K562 (cell line): Measurements from ENCODE around the gene HACL1. TPM values are rescaled to one million over a fixed set of nuclear protein-coding genes. Genes with fewer than 3 reads are reported as not detected.

ENCODE experiments used
- ATAC-seq: fragments of 200-7000 bp; cut with Tn5 transposase; 3 replicates; pipeline ENCODE4 v1.9.1; 2020; ENCODE audit warnings: moderate library complexity
- BruUV-seq: library from RNA; stranded (reverse); fragments of 400-500 nt; replicated peaks from 2 replicates; lab custom pipeline; 2021; lab: Mats Ljungman, UMichigan
- CTCF ChIA-PET: fragments of 300-600 bp; formaldehyde crosslinking; extraction: SDS; loops from one replicate; lab custom pipeline; 2021; ENCODE audit warnings: low intra/inter-chr PET ratio; lab: Yijun Ruan, JAX
- POLR2A ChIA-PET: fragments of 300-600, 350-650 bp; sonication (Branson Sonifier 250); formaldehyde crosslinking; extraction: SDS; loops from one replicate; lab custom pipeline; 2021; ENCODE audit warnings: antibody characterized with exemption, inconsistent platforms; lab: Yijun Ruan, JAX
- DNase-seq, 4 experiments: peaks; one replicate each; pipeline versions ENCODE4 v3.0.0 to v3.0.0-alpha.2; 2011 to 2018; ENCODE audit warnings: low spot score in 3 of 4, mixed read lengths in 3 of 4; ENCODE audit errors: extremely low read depth in 1 of 4
- FAIRE-seq: peaks from 2 replicates; lab custom pipeline; 2011; peaks lifted over from hg19 to GRCh38; lab: Jason Lieb, UNC
- H2AFZ ChIP-seq: 2 replicates; pipeline ENCODE4 v1.6.0; 2011; ENCODE audit warnings: low read depth, low read length, control low read depth, inconsistent platforms
- H3K27ac ChIP-seq: fragments of 200-600 bp; 3 replicates; pipeline ENCODE4 v1.8.0; 2011; ENCODE audit warnings: low read depth, mild to moderate bottlenecking, control low read depth, inconsistent platforms, low read length, moderate library complexity, mixed read lengths; ENCODE audit errors: extremely low read depth
- H3K27me3 ChIP-seq, 2 experiments: fragments of 300-600 bp in 1 of 2; 2 replicates in 1 of 2; 3 replicates in 1 of 2; pipeline versions ENCODE4 v1.6.0 to v1.8.0; 2011; ENCODE audit warnings: inconsistent platforms in 2 of 2, low read length in 2 of 2, mild to moderate bottlenecking in 1 of 2, mixed read lengths in 1 of 2, moderate library complexity in 1 of 2; ENCODE audit not compliant: control insufficient read depth in 2 of 2, insufficient read depth in 2 of 2
- H3K36me3 ChIP-seq: fragments of 300-600 bp; 3 replicates; pipeline ENCODE4 v1.8.0; 2011; ENCODE audit warnings: mild to moderate bottlenecking, low read length, inconsistent platforms; ENCODE audit not compliant: control insufficient read depth, insufficient read depth
- H3K4me1 ChIP-seq, 2 experiments: fragments of 200-600 bp in 1 of 2; replicated peaks in 1 of 2; 2 replicates in 1 of 2; 3 replicates in 1 of 2; pipeline versions ENCODE4 v1.5.1 to v1.8.0; 2011; ENCODE audit warnings: inconsistent platforms in 2 of 2, low read length in 2 of 2, mild to moderate bottlenecking in 1 of 2, mixed read lengths in 1 of 2, moderate library complexity in 1 of 2; ENCODE audit not compliant: control insufficient read depth in 2 of 2, insufficient read depth in 2 of 2
- H3K4me2 ChIP-seq: 2 replicates; pipeline ENCODE4 v1.6.1; 2011; ENCODE audit warnings: low read length, control low read depth, inconsistent platforms, mixed read lengths; ENCODE audit not compliant: insufficient read depth
- H3K4me3 ChIP-seq: fragments of 200-600 bp; sonication (generic), shearing (Covaris generic); 2 replicates; pipeline ENCODE4 v1.5.1; 2016; ENCODE audit warnings: control low read depth, inconsistent platforms
- H3K79me2 ChIP-seq: fragments of 200-600 bp; 3 replicates; pipeline ENCODE4 v1.8.0; 2011; ENCODE audit warnings: low read length, inconsistent platforms; ENCODE audit not compliant: control insufficient read depth, insufficient read depth
- H3K9ac ChIP-seq, 2 experiments: 2 replicates each; pipeline versions ENCODE4 v1.6.0 to v1.6.1; 2011; ENCODE audit warnings: low read depth in 2 of 2, low read length in 2 of 2, control low read depth in 1 of 2, inconsistent platforms in 1 of 2, mild to moderate bottlenecking in 1 of 2, mixed read lengths in 1 of 2; ENCODE audit not compliant: insufficient read depth in 1 of 2
- H3K9me1 ChIP-seq: one replicate; pipeline ENCODE4 v1.6.0; 2011; ENCODE audit warnings: inconsistent platforms, mild to moderate bottlenecking, low read length, moderate library complexity; ENCODE audit not compliant: control insufficient read depth, insufficient read depth
- H3K9me3 ChIP-seq: replicated peaks from 2 replicates; pipeline ENCODE4 v1.5.1; 2011; ENCODE audit warnings: low read depth, low read length, inconsistent platforms; ENCODE audit not compliant: control insufficient read depth, insufficient read depth
- H4K20me1 ChIP-seq: replicated peaks from 2 replicates; pipeline ENCODE4 v1.6.1; 2011; ENCODE audit warnings: low read length, inconsistent platforms, mixed read lengths; ENCODE audit not compliant: control insufficient read depth, insufficient read depth
- POLR2G ChIP-seq: fragments of 200-400 bp; formaldehyde crosslinking; IDR thresholded peaks from 2 replicates; pipeline ENCODE4 v1.6.1; 2017; ENCODE audit warnings: low read depth, mild to moderate bottlenecking, antibody characterized with exemption, low read length, moderate library complexity
- RNF219 ChIP-seq: fragments of 250-450 bp; sonication (Bioruptor Pico); IDR thresholded peaks from 2 replicates; pipeline ENCODE4 v1.5.0; 2022; ENCODE audit warnings: mild to moderate bottlenecking
- SMARCA4 ChIP-seq: fragments of 450-650 bp; IDR thresholded peaks from 2 replicates; pipeline ENCODE4 v1.6.1; 2016
- TFE3 ChIP-seq: fragments of 450-650 bp; formaldehyde crosslinking; IDR thresholded peaks from 2 replicates; pipeline ENCODE4 v1.4.0; 2020; ENCODE audit warnings: mild to moderate bottlenecking, mixed read lengths
- XRCC4 ChIP-seq: IDR thresholded peaks from one replicate; pipeline ENCODE4 v1.6.1; 2011; ENCODE audit not compliant: insufficient read depth, insufficient read length; ENCODE audit errors: extremely low read depth
- ZBTB43 ChIP-seq: sonication (generic); formaldehyde crosslinking; IDR thresholded peaks from 2 replicates; pipeline ENCODE4 v1.8.0; 2023; ENCODE audit warnings: mild to moderate bottlenecking, missing genetic modification reagents
- ZNF143 ChIP-seq: sonication (generic); formaldehyde crosslinking; IDR thresholded peaks from 2 replicates; pipeline ENCODE4 v1.9.0; 2022; ENCODE audit warnings: mild to moderate bottlenecking, missing genetic modification reagents
- WGBS: fragments of 100-300 bp; shearing (Covaris generic); methylation state at CpG from one replicate; pipeline ENCODE4 v1.1.6; 2016; ENCODE audit warnings: low coverage, mixed read lengths; ENCODE audit not compliant: insufficient coverage; ENCODE audit errors: missing lambda C conversion rate; 5-methylcytosine and 5-hydroxymethylcytosine counted together
- in situ Hi-C: fragments of 300-500 bp; cut with MboI; formaldehyde crosslinking; loops from 4 replicates; pipeline ENCODE4 v1.15.0; 2018; ENCODE audit warnings: inconsistent platforms, mixed read lengths
- intact Hi-C: fragments of 100-400 bp; cut with micrococcal nuclease; formaldehyde crosslinking; loops from 2 replicates; pipeline ENCODE4 v1.14.2; 2022
- polyA plus RNA-seq, 8 experiments: library from polyadenylated mRNA; depleted of rRNA in 4 of 8; stranded (reverse) in 5 of 8; unstranded in 3 of 8; fragments of >200 nt; fragmentation: Nextera tagmentation in 2 of 8; fragmentation: Illumina TruSeq in 1 of 8; extraction: Ambion mirVana in 2 of 8; extraction: Trizol in 1 of 8; gene quantifications; 2 replicates each; pipeline versions ENCODE4 v1.2.1 to v1.2.3, GENCODE V29; 2011 to 2014; ENCODE audit warnings: inconsistent platforms in 1 of 8, missing spikeins in 1 of 8
- total RNA-seq, 7 experiments: library from RNA; depleted of rRNA in 6 of 7; stranded (reverse); fragments of >200 nt in 6 of 7; fragmentation: Illumina TruSeq in 2 of 7; extraction: Trizol in 2 of 7; gene quantifications; 2 replicates each; pipeline versions ENCODE4 v1.2.1 to v1.2.3, GENCODE V29; 2011 to 2021; ENCODE audit warnings: low replicate concordance in 1 of 7

The HACL1 gene
- total and polyA plus RNA-seq, 9 of the 15 experiments (the other 6 are each of a cell fraction or from before 2014, with no cell fraction given) = 18.9 to 61.5 (median 30.5) TPM

GRCh38 chr3:15572138-15572537 is 29.2 kb downstream of the HACL1 start (continued):
- no peak for TF ChIP-seq RNF219 (CRISPR knock-in tag)
- no peak for TF ChIP-seq ZBTB43 (CRISPR knock-in tag)

- DNase-seq (no peak), ATAC-seq (no peak), FAIRE-seq (no peak)
- H3K4me1 ChIP-seq = no peaks in the 10 kb centered on the region
- WGBS = 70% methylated on average over 1 of the region's 1 CpG
- H3K79me2 ChIP-seq = no peaks in the 10 kb centered on the region
- ChIA-PET POLR2A (interaction anchor here (0.7 kb wide), 2 partner anchors 20 to 40 kb away, joined by 3 to 4 read pairs; no protein-coding TSS in a partner anchor), CTCF (no interaction called here)
- no peaks in the 10 kb centered on the region for H3K9me3 ChIP-seq
- H3K27me3 ChIP-seq = no peaks in the 10 kb centered on the region
- intact Hi-C loops (no loop called here), in situ Hi-C loops (no loop called here)
- no peak overlapping the region for H3K9ac ChIP-seq
- H3K27ac ChIP-seq = no peak overlapping the region
- H3K4me2 ChIP-seq = no peak overlapping the region
- peaks cover 41% of the 10 kb centered on the region; the same call in 2 of the 3 replicates for H3K36me3 ChIP-seq
- H3K4me3 ChIP-seq = no peak overlapping the region
- BruUV-seq = no TSS peak
- TF ChIP-seq ZNF143 (CRISPR knock-in tag) = no peak
- no peak for TF ChIP-seq TFE3
- TF ChIP-seq POLR2G = no peak
- TF ChIP-seq XRCC4 = no peak
- no peak for TF ChIP-seq SMARCA4
- no peaks in the 10 kb centered on the region for H4K20me1 ChIP-seq
- H2AFZ ChIP-seq = no peak overlapping the region
- H3K9me1 ChIP-seq = no peaks in the 10 kb centered on the region
Measured at GRCh38 chr3:15563190-15563589, 38.2 kb downstream of the HACL1 start.
